DOHH2 (cell line): ENCODE results near the gene TLL2.

ENCODE experiments used
- EZH2phosphoT487 ChIP-seq: fragments of 200-600 bp; sonication (generic); IDR thresholded peaks from 2 replicates; pipeline ENCODE4 v1.6.1; 2017; ENCODE audit warnings: borderline replicate concordance, mild to moderate bottlenecking, antibody characterized with exemption, low read length, moderate library complexity, mixed read lengths
- TF ChIP-seq, protein P1 (sequence below): fragments of 200-600 bp; sonication (generic); IDR thresholded peaks from one replicate; pipeline ENCODE4 v1.5.1; 2014; ENCODE audit warnings: antibody characterized with exemption, mild to moderate bottlenecking, low read depth, low read length; ENCODE audit not compliant: poor library complexity, severe bottlenecking

DNA sequence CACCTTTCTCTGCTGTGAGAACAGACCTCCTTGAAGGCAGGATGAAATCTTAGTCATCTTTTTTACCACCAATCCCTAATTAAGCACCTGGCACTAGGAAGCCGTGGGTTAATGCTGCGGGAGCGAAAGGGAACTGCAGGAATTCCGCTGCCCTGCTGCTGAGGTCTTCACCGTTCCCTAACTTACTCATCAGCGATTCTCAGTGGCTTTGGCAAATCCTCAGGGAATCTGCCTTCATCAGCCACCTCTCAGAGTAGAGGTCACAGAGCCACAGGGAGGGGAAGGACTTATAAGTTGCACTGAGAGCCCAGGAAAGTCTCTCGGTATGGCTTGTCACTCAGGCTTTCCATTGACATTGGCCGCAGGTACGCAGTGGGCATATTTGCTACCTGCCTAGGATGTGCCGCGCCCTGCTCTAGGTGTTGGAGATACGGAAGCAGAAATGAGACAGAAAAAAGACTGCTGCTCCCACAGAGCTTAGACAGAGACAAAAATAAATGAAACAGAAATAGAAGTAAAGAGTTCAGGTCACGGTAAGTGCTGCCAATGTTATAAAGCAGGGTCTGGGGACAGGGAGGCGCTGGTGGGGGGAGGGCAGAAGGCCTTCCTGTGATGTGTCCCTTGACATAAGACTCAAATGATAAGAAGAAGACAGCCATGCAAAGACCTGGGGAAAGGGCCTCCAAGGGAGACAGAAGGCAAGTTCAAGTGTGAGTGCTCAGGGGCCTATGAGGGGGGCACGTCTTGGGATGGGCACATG lies 82.3 kb downstream of the TLL2 start:
- TF ChIP-seq, protein P1, sequence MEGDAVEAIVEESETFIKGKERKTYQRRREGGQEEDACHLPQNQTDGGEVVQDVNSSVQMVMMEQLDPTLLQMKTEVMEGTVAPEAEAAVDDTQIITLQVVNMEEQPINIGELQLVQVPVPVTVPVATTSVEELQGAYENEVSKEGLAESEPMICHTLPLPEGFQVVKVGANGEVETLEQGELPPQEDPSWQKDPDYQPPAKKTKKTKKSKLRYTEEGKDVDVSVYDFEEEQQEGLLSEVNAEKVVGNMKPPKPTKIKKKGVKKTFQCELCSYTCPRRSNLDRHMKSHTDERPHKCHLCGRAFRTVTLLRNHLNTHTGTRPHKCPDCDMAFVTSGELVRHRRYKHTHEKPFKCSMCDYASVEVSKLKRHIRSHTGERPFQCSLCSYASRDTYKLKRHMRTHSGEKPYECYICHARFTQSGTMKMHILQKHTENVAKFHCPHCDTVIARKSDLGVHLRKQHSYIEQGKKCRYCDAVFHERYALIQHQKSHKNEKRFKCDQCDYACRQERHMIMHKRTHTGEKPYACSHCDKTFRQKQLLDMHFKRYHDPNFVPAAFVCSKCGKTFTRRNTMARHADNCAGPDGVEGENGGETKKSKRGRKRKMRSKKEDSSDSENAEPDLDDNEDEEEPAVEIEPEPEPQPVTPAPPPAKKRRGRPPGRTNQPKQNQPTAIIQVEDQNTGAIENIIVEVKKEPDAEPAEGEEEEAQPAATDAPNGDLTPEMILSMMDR: no peak
- no peak for TF ChIP-seq EZH2phosphoT487
